Uterus (tissue), 2 donors: ENCODE measurements around the gene ITPA.
"Not testable (repeated sequence)": the region's sequence is repeated elsewhere in the genome, so short reads cannot be mapped to it uniquely, and the experiment has no call there.

ENCODE experiments used
- CTCF ChIP-seq, 4 experiments: fragments of 200-600 bp in 2 of 4; fragments of 450-650 bp in 2 of 4; sonication (generic) in 2 of 4; IDR thresholded peaks; one replicate each; pipeline ENCODE4 v1.5.1; 2016 to 2019; ENCODE audit warnings: antibody characterized with exemption in 4 of 4, mild to moderate bottlenecking in 2 of 4, moderate library complexity in 1 of 4
- POLR2A ChIP-seq, 2 donors: fragments of 450-650 bp; IDR thresholded peaks; one replicate each; pipeline ENCODE4 v1.6.1; 2016; ENCODE audit warnings: antibody characterized with exemption in 2 of 2, mild to moderate bottlenecking in 1 of 2, moderate library complexity in 1 of 2

- not testable (repeated sequence) for TF ChIP-seq CTCF, POLR2A (IDR thresholded peaks at IDR 0.05)
Observed at GRCh38 chr20:3182429-3182828, 26.9 kb upstream of the ITPA start.
